Inflammatory macrophage treated with lipopolysaccharide for 1 hour (primary cell): ENCODE data around the gene DLGAP1.

Source experiments
- DNase-seq, 2 donors: peaks; one replicate each; pipeline ENCODE4 v3.0.0-alpha.2; 2020 to 2022

DLGAP1 gene

DNA sequence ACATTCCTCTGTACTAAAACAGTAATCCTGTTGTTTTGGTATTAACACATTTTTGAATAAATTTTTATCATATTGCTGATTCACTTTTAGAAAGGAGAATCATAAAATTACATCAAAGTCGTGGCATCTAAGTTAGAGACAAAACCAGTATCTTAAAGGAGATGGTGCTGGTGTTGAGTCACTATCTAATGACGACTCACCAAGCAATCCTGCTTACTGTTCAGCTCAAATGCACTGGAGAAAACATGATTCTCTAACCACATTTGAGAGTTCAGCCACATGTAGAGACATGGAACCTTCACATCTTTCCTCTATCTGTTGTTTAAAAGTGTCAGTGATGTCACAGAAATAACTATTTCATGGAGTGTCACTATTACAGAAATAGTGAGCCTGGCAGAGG is 531.4 kb downstream of the DLGAP1 start:
- DNase-seq, result no peak

DNA sequence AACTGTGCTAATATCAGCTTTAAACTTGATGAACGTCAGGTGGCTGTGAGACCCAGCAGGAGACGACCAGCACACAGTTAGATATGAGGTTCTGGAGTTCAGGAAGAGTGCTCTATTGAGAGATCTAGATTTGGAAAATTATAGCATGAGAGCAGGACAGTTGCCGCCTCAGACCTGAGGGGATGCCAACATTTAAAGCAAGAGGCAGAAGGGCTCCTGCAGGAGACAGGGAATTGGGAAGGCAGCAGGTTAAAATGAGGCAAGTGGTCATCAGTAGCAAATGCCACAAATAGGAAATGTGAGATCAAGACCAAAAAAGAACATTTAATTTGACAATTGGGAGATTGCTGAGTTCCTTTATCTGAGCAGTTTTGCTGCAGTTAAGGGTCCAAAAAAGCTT is 533.3 kb downstream of the DLGAP1 start:
- DNase-seq, result no peak

- DNase-seq, result no peak
These were observed 534.3 kb downstream of the DLGAP1 start for GRCh38 chr18:3920832-3921231.

DNA sequence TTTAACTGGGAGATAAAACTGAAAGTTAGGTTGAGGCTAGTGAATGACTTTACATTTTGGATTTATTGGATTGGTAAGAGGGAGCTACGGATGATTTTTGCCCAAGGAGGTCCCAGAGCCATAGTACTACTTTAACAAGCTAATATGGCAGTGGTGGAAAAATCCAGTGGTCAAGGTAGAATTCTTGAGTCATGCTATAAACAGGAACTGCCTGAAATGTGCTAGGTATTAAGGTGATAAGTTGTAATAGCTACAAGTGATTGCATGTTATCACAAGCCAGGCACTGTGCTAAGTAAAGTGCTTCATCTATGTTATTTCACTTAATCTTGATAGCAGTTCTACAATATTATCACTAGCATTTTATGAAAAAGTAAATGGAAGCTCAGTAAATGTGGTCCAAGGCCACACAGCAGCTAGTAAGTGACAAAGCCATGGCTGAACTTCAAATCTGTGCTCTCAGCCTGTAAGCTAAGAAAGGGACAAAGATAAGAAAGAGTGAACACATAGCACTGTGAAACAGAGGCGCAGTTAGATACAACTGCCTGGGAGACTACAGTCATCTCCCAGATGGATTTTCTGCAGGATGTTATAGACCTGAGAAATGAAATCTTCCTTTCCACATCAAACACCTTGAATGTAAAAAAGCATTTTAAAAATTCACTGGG is 535.6 kb downstream of the DLGAP1 start:
- DNase-seq, result no peak

DNA sequence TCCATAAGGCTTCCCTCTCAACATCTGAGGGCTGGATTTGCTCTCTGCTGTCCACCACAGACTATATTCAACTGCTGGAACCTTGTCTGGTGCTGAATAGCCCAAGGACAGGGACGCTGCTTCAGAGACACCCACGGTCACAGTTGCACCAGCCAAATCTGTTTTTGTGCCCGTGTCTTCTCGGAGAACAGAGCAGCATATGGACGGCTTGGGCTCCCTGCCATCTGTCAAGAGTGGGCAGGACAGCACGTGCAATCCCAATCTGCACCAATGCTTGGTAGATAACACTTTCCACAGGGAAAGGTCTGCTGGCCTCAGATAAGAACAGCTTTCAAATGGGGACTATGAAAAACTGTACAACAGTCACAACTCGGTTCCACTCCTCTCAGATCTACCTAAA is 539.0 kb downstream of the DLGAP1 start:
- DNase-seq, result no peak

DNA sequence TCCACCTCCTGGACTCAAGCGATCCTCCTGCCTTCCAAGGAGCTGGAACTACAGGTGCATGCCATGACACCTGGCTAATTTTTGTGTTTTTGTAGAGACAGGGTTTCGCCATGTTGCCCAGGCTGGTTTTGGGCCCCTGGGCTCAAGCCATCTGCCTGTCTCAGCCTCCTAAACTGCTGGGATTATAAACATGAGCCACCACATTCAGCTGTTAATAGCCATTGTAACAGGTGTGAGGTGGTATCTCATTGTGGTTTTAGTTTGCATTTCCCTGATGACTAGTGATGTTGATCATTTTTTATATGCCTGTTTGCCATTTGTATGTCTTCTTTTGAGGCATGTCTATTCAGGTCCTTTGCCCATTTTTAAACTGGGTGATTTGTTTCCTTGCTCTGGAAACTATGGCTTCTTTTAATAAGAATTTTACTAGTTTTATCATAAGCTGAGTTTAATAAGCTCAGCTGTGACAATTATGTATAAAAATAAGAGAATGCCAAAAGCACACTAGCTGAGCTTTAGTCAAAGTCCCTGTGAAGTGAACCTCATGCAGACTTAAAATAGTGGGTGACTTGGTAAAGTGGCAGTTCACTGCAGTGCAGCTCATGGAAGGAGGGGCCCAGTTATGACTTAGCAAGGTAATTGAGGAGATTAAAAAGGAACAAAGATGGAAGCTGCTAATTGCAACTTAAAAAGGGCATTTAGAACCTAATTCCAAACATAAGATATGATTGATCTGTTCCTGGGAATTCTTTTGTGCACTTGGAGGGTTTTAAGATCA is 540.1 kb downstream of the DLGAP1 start:
- no peak for DNase-seq

GRCh38 chr18:3914109-3914508 is 541.0 kb downstream of the DLGAP1 start:
- no peak for DNase-seq

DNA sequence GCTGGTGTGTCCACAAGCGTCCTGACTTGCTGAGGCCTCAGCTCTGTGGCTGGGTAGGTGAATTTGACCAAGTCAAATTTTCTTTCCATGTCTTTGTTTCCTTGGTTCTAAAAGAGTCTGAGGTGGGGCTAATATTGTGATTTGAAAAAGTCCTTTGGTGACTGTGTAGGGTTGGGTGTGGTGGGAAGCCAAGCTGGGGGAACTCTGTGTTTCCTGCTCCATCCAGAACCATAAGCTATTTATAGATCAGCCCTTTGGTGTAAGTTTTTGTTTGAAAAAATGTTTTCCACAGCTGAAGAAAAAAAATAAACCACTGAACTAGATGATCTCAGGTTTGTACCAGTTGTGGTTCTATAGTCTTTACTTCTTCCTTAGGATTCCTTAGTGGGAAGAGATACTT is 542.4 kb downstream of the DLGAP1 start:
- DNase-seq, result no peak

- DNase-seq, result no peak
These were observed 543.7 kb downstream of the DLGAP1 start for GRCh38 chr18:3911413-3911812.

GRCh38 chr18:3910512-3910911 is 544.6 kb downstream of the DLGAP1 start:
- DNase-seq, result no peak

DNA sequence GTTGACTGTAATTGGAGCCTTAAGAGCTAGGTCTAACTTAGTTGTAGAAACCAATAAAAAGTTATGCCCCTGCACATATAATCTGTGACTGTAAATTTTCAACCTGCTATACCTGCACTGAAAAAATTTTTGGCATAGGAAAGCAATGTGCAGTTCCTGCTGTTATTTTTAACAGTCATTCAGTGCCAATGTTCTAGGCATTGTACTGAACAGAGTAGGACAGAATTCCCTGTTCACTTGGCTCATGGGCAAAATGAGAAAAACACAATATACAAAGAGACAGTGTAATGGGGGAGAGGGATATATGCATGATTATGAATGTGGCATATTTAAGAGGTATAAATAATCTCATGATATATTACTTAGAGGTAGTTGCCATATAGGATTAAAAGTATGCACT is 547.2 kb downstream of the DLGAP1 start:
- no peak for DNase-seq

GRCh38 chr18:3906116-3906750 is 548.9 kb downstream of the DLGAP1 start:
- DNase-seq, result peak in 1 of 2 donors; percentile 2

DNA sequence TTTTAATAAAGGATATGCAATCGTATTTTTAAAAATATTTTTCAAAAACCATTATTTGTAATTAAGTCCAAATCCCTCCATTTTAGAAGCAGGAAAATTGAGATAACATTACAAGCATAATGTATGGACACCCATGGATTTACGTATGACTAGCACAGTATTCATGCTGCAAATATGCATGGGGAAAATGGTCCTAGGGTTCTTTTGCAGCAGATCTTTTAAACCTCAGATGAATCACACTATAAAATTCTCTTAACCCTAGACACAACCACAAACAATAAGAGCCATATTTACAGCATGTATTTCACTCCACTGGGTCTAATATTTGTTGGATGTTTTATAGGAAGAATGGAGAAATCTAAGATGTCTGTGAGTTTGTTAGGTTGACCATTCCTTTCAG is 551.8 kb downstream of the DLGAP1 start:
- DNase-seq, result no peak

DNA sequence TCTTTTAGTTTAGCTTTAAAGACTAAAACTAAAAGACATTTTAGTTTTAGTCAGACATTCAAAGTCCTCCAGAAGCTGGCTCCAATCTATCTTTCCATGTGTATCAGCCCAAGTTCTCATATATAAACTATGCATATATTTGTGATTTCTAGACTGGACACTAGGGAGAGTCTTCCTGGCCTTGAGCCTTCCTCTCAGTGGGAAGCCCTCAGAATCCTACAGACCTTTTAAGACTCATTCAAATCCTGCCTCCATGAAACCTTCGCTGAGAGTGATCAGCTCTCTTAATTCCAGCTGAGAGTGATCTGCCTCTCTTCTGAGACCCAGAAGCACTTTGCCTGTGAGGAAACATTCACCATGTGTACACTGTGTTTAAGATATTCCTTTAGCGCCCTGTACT is 552.4 kb downstream of the DLGAP1 start:
- DNase-seq, result no peak

DNA sequence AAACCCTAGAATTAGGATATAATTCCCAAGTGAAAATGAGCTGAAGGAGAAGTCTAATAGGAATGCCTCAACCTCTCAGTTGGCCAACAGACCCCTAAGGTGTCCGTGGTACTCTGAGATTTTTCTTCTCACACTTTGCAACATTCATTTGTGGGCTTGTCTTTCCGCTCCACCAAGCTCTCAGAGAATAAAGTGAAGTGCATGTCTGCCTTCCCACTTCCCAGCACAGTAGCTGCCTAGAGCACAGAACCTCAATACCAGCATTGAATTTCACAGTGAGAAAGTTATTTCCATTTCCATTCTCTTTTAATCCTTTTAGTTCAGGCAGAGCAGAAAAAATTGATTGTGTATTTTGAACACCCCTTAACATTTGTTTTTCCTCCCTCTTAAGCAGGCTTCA is 553.3 kb downstream of the DLGAP1 start:
- DNase-seq, result no peak

DNA sequence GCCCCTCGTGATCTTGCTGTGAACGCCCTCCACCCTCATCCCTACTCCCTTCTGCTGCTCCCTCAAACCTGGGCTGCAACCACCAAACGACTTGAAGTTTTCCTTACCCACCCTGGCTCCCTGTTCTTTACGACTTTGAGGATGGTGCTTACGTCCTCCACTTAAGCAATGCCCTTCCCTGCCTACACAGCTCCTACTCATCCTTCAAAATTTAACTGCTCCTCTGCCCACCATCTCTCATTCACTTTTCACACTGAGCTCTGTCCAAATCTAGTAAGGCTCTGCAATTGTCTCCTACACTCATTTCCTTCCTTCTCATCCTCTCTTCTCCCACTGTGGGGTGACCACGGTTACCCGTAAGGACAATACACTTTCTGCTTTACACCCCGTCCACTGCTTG is 554.1 kb downstream of the DLGAP1 start:
- DNase-seq, result no peak

GRCh38 chr18:3900327-3900726 is 554.8 kb downstream of the DLGAP1 start:
- DNase-seq, result no peak

DNA sequence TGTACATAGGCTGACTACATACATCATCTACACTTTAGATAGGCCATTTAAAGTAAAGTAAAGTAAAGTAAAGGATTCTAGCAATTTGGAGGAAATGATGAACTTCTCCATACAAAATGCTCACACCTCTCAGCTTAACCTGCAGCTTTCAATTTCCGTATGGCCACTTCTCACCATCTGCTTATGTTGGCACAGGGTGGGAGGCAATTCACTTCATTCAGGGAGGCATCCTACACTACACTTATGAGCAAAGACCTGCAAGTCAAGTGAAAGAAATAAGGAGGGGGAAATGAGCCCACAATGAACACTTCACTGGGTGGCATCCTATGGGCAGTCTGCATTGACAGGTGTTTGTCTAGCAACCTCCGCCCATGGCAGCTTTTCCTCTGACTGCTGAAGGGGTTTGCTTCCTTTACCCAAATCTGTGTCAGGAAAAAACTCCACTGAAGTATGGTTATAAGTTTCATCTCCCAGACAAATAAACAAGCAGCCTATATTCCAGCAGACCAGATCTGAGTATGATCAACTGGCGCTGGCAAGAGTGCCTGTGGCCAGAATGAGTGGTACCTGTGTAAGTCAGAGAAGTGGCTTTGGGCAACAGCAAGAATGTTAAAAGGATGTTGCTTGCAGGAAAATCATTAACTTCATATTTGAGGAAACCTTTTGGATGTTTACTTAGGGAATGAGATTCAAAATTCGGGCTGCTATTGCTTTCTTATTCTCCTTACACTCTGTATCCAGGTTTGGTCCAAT is 556.1 kb downstream of the DLGAP1 start:
- no peak for DNase-seq

- DNase-seq, result no peak
These were observed 563.0 kb downstream of the DLGAP1 start for GRCh38 chr18:3892152-3892551.

DNA sequence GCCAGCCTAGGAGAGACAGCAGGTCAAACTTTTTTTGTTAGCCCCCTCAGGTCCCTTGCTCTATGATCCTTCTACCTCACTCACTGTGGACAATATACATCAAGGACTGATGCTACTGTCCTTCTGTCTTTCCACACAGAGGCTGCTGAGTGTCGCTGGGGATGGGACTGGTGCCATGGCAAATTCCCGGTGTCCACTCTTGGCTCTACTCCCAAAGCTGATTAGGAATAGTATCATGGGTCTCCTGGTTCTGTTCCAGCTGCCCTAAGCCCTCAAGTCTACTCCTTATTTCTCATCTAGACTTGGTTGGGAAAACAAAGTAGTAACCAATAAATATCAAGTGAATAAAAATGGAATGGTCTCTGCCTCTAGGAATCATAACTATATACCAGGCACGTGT is 563.9 kb downstream of the DLGAP1 start:
- no peak for DNase-seq

DNA sequence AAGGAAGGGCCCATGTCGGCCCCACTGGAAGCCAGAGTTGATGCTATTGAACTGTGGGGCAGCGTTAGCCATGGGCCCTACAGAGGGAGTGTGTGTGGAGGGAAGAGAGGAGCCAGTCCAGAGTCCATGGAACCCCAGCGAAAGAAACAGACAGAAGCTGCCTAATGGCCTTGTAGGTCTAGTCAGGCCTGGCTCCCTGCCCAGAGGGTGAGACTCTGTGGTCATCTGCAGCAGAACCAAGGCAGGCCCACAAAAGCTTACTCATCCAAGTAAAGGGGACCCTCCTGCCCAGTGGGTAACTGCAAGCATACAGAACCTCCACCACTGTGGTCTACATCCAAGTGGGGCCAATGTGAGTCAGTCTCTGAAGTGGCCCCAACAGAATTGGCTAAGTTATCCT is 565.3 kb downstream of the DLGAP1 start:
- DNase-seq, result no peak

GRCh38 chr18:3889121-3889520 is 566.0 kb downstream of the DLGAP1 start:
- DNase-seq, result no peak

GRCh38 chr18:3886575-3887322 is 568.4 kb downstream of the DLGAP1 start:
- no peak for DNase-seq
